GM18498 (cell line): ENCODE data around the gene IDH3G.

ENCODE experiments used
- ATAC-seq: cut with Tn5 transposase; IDR thresholded peaks from one replicate; pipeline ENCODE4 v1.9.1; 2021; ENCODE audit warnings: mild to moderate bottlenecking, moderate library complexity; ENCODE audit not compliant: unreplicated experiment

IDH3G gene

GRCh38 chrX:153816831-153817690 is 22.9 kb upstream of the IDH3G start:
- ATAC-seq = no peak

GRCh38 chrX:153814591-153815315 is 20.6 kb upstream of the IDH3G start:
- no peak for ATAC-seq

GRCh38 chrX:153813161-153813560 is 19.0 kb upstream of the IDH3G start:
- no peak for ATAC-seq

GRCh38 chrX:153812220-153812619 is 18.0 kb upstream of the IDH3G start:
- no peak for ATAC-seq

- ATAC-seq = no peak
Observed at GRCh38 chrX:153807976-153808375, 13.8 kb upstream of the IDH3G start.

GRCh38 chrX:153806999-153807575 is 12.9 kb upstream of the IDH3G start:
- ATAC-seq = no peak

- ATAC-seq = no peak
Observed at GRCh38 chrX:153805436-153805835, 11.3 kb upstream of the IDH3G start.

GRCh38 chrX:153804621-153805020 is 10.4 kb upstream of the IDH3G start:
- no peak for ATAC-seq

- no peak for ATAC-seq
Observed at GRCh38 chrX:153804100-153804595, 10.0 kb upstream of the IDH3G start.

- ATAC-seq = no peak
Observed at GRCh38 chrX:153803211-153804099, 9.3 kb upstream of the IDH3G start.

GRCh38 chrX:153802513-153803045 is 8.4 kb upstream of the IDH3G start:
- ATAC-seq = no peak

GRCh38 chrX:153801669-153802068 is 7.5 kb upstream of the IDH3G start:
- ATAC-seq = no peak

GRCh38 chrX:153800746-153801145 is 6.6 kb upstream of the IDH3G start:
- no peak for ATAC-seq

GRCh38 chrX:153800177-153800722 is 6.1 kb upstream of the IDH3G start:
- ATAC-seq = no peak

- no peak for ATAC-seq
Observed at GRCh38 chrX:153799326-153799725, 5.2 kb upstream of the IDH3G start.

- ATAC-seq = no peak
Observed at GRCh38 chrX:153797415-153798015, 3.3 kb upstream of the IDH3G start.

- ATAC-seq = no peak
Observed at GRCh38 chrX:153794897-153795816, 982 bp upstream of the IDH3G start.

- ATAC-seq = no peak
Observed at GRCh38 chrX:153793291-153793690, 884 bp downstream of the IDH3G start.

GRCh38 chrX:153792368-153792767 is 1.8 kb downstream of the IDH3G start:
- no peak for ATAC-seq
